Right hindlimb (tissue), 1 donor: ENCODE data around the gene PDP2.
"Not testable (repeated sequence)": the region's sequence is repeated elsewhere in the genome, so short reads cannot be mapped to it uniquely, and the experiment has no call there.

Experiments used
- DNase-seq: peaks from one replicate; pipeline ENCODE4 v3.0.0-alpha.2; 2018

The PDP2 gene

DNA sequence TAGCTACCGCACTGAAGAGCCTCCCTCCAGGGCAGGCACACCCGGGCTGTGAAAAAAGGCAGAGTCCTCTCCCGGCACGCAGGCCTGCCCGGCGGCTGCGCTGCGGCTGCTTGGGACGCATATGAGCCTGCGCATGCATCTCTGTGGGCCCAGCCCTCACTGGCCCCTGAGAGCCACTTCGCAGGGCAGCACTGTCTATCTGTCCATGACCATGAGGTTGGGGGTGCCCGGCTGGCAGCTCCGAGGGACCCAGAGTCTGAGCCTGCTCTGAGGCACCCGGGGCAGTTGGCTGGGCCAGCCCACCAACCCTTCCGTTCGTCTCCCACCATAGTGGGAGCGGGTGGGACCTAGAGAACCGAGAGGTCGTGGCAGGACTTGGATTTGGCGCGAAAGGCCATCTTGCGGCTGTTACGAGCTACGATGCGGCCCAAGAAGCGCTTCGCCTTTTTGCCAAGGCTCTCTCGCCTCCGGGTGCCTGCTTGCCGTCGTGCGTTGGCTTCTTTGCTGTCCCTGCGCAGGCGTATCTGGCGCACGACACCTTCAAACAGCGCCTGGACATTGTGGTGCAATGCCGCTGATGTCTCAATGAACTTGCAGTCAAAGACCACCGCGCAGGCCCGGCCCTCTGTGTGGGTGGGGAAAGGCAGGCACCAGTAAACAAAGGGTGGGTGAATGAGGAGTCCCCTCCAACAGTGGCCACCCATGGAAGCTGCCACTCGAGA is 41.6 kb downstream of the PDP2 start:
- DNase-seq, result no peak

DNA sequence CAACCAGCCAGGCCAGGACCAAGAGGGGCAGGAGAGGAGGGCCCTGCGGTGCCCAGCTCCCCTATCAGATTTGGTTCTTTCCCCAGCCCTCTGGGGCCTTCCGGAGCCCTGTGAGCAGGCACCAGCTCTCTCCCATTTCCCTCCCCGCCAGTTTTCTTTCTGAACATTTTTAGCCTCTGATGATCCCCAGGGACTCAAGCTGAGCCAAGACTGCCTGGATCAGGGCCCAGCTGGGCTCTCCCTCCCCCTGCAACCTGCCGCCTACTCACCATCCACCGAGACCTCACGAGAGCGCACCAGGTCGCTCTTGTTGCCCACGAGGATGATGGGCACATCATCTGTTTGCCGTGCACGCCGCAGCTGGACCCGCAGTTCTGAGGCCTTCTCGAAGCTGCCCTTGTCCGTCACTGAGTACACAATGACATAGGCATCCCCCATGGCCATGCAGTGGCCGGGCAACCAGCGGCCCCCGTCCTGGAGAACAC is 43.0 kb downstream of the PDP2 start:
- no peak for DNase-seq

DNA sequence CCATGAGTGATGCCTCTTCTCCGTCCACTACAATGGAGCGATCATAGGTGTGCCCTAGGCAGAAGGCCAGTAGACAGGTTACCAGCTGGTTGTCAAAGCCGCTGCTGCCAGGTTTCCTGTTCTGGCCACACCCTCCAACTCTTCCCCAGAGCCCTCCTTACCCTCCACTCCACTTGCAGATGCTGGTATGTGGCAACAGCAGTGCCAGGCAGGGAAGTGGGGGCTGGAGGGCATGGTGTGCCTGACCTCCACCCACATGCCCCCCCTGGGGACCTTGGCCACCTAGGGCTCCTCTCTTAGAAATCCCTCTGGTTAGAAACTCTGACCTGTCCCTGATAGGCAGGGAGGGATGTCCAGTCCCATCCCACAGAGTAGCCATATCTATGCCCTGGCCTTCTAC is 43.6 kb downstream of the PDP2 start:
- no peak for DNase-seq

DNA sequence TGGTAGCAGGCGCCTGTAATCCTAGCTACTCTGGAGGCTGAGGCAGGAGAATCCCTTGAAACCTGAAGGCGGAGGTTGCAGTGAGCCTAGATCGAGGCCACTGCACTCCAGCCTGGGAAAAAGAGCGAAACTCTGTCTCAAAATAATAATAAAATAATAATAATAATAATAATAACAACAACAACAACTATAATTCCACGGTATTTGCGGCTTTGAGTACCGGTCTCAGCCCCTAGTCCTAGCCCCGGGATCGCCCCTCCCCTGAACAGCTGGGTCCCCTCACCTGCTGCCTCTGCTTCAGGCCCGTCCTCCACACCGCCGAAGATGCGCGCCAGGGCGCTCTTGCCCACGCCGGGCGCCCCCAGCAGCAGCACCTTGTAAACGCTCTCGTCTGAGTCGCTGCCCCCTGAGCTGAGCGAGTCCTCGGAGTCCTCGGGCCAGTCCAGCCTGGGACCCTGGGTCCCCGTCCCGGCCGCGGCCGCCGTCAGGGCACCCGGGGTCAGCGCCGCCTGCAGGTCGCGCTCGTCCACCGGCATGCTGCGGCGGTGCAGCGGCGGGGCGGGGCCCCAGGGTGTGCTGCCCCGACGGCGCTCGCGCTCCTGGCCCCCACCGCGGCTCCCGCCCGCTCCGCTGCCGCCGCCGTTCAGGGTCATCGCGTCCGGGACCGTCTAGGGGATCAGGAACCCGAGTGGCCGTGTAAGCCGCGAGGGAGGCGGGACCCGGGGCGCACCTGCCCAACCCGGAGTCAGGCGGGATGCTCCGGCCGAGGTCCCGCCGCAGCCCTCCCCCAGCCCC is 44.4 kb downstream of the PDP2 start:
- DNase-seq, result no peak

DNA sequence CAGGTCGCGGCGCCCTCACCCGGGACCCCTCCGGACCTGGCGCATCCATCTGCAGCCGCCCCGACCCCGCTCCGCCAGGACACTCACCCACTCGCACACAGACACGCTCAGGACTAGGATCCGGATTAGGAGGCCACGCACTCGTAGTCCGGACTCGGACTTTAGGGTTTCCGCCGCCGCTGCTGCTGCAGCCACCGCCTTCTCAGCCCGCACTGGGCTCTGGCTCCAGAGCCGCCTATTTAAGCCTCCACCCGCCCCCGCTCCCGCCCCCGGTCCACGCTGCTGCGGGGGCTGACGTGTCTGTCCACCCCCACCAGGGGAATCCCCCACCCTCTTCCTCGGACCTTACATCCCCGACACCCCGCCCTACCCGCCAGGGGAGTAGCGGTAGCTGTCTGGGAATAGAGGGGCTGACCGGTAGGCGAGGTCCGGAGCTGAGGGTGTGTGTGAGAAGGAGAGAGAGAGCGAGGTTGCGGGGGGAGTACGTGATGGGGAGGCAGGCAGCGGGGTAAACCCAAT is 45.1 kb downstream of the PDP2 start, which contains the start of gene RRAD:
TSS of gene RRAD (minus strand) at position 214 of the 519 bp plus-strand sequence. CDS start 356 bp downstream, outside the sequence.
- DNase-seq, result no peak

DNA sequence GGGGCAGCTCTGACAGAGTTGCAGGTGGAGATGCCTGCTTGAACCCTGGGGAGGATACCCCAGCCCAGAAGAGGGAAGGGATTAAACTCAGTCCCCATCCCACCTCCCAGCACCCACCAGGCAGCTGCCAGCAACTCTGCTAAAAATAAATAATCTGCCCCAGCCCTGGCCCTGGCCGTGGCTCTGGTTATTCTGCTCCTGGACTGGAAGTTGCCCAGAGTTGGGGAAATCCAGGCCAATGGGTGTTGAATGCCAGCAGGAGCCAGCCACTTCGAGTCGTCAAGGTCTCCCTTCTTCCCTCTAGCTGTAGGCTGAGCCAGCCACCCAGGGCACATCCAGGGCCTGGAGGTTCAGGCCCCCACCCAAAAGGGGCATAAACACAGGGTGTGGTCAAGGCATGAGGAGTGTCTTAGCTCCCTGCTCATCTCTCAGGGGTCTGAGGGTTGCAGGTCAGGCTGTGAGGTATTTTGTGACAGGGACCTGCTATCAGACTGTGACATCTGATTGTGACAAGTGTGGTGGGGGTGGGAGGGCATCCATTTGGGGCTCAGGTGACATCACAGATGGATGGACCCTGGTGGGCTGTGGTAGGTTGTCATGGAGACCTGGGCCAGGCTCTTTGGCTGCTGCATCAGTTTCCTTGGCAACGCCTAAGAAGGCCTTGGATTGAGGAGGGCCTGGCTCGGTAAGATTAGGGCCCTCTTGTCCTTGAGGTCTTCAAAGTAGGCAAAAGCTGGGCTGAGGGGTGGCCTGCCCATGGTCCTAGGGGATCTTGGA is 46.0 kb downstream of the PDP2 start:
- DNase-seq, result no peak

DNA sequence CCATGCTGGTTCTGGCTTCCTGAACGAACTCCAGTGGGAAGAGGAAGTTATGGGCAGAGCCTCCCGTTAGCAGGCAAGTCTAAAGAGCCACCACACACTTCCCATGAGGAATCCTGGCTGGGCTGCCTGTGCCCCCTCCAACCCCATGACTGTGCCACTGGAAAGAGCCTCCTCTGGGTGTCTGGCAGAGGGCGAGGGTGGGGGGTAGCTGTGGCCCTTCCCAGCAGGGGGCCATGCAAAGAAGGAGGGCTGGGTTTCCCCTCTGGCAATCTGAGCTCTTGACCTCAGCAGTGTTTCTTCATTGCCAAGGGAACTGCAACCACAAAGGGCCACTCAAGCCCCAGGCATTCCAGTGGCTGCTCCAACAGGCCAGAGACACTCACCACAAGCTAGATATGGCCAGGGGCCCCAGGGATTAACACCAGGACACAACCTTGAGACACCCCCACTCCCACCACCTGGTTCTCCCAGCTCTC is 46.7 kb downstream of the PDP2 start:
- no peak for DNase-seq

DNA sequence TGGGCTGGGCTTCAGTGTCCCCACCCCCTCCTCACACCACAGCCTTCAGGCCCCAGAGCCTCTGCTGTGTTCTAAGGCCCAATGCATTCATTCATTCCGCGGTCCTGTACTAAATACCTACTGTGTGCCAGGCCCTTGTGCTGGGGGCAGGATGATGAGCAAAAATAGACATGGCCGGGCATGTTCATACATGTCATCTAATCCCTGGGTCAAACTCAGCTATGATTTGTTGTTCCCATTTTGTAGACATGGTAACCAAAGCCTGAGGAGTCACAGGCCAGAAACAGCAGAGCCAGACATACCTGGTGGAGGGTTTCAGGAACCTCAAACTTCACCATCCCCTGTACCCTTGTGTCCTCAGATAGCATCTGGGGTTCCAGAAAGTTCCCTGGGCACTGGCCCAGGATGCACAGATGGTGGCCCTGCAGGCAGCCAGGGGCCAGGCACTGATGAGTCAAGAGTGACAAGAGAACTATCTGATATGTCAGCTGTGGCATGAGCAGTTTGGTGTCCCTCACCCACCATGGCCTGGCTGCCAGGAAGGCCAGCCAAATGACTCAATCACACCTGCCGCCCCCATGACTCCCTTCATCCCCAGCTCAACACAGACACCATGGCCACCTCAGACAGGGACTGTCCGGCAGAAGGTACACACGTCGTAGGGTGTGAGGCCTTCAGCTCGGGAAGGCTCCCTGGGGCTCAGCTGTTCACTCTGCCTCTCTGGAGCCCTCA is 47.8 kb downstream of the PDP2 start:
- DNase-seq, result no peak

DNA sequence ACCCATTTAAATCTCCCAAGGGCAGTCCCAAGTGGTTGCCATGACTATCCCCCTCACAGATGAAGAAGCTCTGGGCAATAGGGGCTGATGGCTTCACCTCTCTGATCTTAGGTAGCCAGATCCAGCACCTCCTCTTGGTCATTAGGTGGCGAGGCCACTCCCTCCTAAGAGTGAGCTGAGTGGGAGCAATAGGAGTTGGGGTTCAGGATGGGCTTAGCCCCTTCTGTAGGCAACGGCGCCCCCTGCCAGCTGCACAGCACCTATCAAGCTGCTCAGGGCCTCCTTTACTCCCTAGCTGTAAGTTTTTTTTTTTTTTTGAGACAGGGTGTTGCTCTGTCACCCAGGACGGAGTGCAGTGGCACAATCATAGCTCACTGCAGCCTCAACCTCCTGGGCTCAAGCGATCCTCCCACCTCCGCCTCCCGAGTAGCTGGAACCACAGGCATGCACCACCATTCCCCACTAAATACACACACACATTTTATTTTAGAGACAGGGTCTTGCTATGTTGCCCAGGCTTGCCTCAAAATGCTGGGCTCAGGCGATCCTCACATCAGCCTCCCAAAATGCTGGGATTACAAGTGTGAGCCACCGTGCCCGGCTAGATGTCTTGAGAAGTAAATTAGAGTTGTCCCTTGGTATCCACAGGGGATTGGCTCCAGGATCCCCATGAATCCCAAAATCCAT is 48.5 kb downstream of the PDP2 start:
- DNase-seq, result no peak

DNA sequence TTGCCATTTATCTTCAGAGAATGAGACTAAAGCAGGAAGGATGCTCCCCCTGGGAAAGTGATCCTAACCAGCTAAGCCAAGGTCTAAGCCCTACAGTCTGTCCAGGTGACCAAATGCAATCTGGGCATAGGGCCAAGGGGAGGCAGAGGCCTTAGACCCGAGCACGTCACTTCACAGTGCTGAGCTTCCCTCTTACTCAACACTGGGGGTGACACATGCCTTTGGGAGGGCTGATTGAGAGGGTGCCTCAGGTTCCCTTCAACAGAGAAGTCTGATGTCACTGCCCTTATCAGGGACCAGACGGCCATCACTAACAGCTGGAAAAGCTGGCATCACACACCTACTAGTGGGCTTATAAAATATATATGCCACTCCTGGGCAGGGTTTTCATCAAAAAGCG is 49.9 kb downstream of the PDP2 start:
- no peak for DNase-seq

DNA sequence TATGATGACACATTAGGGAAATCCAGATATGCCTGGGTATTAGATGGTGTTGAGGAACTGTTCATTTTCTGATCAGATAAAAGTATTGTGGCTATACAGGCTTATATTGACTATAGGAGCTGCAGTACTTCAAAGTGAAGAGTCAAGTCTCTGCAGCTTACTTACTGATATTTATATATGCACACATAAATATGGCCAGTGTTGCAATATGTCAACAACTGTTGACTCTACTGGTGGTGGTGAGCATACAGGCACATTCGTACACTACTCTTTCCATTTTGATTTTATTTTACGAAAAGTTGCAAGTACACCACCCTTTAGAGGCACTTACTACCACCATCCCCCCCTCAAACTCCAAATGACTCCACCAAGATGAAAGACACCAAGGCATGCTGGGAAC is 51.4 kb downstream of the PDP2 start:
- no peak for DNase-seq

DNA sequence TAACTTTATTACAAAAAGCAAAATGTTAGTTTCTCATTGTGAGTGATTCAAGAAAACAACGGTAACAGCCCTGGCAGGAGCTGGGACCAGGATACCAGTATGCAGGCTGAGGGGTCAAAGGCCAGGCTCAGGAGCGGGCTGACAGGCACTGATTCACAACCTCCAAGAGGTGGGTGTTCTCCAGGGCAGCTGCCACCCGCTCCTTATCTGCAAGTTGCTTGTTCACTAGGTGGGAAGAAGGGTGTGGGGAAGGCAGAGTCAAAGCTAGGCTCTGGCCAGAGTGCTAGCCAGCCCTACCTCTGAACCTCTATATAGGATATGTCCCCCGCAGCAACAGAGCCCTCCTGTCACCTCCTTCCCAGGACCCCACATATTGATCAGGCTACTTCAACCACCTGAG is 51.8 kb downstream of the PDP2 start:
- DNase-seq, result no peak

DNA sequence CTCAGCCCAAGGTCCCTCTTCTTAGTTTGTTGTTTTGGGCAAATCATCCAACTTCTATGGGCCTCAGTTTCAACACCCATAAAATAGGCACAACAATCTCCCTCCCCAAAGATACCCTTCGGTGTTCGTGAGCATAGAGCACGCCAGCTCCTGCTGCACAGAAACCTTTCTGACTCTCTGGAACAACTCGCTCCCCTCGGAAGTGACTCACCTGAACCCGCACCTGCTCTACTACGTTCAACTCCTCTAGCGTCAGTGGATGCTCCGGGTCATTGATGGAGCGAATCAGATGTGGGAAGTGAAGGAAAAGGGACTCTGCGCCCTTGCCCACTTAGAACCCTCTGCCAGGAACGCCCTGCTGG is 53.4 kb downstream of the PDP2 start:
- DNase-seq, result no peak

DNA sequence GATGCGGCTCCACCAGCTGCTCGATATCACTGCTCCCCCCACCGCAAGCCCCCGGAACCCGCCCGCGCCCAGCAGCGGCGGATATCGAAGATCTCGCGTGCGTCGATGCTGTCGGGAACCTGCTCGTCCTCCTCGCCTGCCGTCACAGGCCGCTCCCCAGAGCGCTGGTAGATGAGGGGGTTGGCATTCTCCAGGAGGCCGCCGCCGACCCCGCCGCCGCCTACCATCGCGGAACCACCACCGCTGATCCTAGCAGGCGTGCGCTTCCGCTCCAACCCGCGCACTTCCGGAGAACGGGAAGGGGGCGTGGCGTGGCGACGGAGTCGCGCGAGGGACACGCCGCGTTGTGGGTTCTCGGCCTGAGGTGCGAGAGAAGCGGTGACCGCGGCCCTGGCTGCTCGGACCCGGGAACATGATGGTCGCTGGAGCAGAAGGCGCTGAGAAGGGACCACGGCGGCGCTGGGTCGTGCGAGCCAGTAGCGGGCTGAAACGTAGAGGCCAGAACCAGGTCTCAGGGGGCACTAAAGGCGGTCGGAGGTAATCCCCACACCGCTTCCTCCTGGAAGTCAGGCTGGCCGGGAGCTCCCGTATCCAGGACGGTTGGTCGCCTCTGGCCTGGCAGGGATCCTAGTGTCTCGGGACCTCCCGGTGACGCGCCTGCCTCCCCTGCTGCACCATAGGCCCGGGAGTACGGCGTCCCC is 54.0 kb downstream of the PDP2 start, which contains the start of gene CIAO2B:
TSS of gene CIAO2B (minus strand) at position 265 of the 701 bp plus-strand sequence. CDS start at position 227, 38 bp downstream.
- peak; percentile 93 for DNase-seq

DNA sequence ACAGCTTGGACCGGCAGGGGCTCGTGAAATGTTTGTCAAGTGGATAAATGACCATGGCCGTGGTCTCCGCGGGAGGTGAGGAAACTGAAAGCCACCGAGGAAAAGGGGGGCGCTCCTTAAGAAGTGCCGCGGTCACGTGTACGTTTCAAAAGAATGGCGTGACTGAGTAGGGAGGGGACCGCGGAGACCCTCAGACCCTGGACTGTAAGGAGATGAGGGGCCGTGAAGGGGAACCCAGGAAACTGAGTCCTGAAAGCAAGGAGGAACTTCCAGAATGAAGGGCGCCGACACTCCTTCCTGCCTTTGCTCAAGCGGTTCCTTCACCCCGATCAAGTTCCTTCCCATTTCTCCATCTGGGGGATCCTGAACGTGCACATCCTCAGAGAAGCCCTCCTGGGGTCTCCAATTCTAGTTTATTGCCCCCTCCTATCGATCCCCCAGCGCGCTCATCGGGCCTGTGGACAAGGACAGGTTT is 54.6 kb downstream of the PDP2 start:
- not testable (repeated sequence) for DNase-seq

DNA sequence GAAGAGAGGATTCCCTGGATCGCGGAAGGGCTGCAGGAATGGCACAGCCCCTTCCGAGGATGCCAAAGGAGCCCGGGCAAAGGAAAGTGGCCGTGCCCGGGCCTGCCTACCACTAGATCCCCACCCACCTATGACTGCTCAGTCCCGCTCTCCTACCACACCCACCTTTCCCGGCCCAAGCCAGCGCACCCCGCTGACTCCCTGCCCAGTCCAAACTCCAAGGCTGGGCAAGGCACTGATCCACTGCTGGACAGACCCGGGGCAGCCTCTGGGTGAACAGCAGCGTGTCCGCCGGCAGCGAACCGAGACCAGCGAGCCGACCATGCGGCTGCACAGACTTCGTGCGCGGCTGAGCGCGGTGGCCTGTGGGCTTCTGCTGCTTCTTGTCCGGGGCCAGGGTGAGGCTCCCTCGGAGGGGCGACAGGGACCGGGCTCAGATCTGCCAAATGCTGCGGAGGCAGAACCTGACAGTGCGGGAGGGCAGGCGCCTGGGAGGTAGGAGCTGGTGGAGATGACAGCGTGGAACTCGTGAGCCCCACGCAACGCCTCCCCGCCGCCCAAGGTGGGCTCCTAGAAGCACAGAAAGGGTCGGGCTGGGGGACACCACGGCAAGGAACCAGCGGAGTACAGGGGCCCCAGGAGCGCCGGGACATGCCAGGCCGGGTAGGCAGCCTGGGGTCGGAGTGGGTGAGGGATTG is 55.1 kb downstream of the PDP2 start, which contains the start of gene CES2:
TSS of gene CES2 (plus strand) at position 203 of the 698 bp plus-strand sequence. CDS start at position 323, 120 bp downstream.
- DNase-seq, result no peak

DNA sequence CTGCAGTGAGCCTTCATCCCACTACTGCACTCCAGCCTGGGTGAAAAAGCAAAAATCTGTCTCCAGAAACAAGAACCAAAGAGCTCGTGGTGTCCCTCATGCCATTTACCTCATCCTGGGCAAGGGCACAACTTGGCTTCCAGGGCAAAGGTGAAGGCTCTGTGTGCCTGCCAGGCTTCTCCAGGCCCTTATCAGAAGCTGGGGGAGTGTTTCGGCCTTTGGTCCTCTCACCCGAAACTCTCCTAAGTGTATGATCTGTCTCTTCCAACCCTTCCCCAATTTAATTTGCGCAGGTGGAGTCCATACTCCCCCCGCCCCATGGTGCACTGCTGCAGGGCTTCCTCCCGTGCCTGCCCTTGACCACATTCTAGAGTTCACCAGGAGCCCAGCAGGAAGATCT is 56.1 kb downstream of the PDP2 start:
- DNase-seq, result no peak

DNA sequence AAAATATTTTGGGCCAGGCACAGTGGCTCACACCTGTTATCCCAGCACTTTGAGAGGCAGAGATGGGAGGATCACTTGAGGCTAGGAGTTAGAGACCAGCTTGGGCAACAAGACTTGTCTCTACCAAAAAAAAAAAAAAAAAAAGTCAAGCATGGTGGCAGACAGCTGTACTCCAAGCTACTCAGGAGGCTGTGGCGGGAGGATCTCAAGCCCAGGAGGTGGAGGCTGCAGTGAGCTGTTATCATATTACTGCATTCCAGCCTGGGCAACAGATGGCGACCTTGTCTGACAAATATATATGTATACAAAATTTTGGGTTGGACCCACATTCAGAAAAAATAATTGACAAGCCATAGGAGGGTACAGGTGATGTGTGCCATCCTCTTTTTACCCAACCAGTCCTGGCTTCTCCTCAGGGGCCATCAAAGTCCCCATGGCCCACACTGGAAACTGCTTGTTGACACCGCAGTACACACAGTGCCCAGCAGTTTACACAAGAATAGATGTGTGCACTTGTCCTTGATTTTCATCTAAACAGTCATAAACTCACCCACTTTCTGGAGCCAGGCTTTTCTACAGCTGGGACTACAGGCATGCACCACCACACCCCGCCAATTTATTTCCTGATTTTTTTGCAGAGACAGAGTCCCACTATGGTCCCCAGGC is 56.7 kb downstream of the PDP2 start:
- no peak for DNase-seq

DNA sequence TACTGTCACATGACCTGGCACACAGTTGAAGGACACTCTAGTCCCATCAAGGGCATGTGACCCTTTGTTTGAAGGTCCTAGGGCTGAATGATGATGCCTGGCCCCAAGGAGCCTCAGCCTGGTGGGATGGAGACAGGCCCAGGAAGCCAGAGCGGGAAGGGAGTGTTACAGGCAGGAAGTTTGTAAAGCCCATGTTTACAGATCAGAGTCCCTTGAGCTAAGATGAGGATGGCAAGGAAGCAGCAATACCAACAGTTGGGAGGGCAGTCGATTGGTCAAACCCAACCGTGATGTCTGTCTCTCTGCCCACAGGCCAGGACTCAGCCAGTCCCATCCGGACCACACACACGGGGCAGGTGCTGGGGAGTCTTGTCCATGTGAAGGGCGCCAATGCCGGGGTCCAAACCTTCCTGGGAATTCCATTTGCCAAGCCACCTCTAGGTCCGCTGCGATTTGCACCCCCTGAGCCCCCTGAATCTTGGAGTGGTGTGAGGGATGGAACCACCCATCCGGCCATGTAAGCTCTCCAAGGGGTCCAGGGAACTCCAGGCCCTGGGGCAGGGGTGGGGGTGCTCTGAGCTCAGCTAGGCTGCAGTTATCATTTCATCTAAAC is 57.5 kb downstream of the PDP2 start:
- no peak for DNase-seq
